ENCODE measurements around the gene CHST11. TPM values are rescaled to one million over a fixed set of nuclear protein-coding genes. Genes with fewer than 3 reads are reported as not detected.

CHST11 gene
- total RNA-seq, 1 experiment from 2014 or later = 6.7 TPM

DNA sequence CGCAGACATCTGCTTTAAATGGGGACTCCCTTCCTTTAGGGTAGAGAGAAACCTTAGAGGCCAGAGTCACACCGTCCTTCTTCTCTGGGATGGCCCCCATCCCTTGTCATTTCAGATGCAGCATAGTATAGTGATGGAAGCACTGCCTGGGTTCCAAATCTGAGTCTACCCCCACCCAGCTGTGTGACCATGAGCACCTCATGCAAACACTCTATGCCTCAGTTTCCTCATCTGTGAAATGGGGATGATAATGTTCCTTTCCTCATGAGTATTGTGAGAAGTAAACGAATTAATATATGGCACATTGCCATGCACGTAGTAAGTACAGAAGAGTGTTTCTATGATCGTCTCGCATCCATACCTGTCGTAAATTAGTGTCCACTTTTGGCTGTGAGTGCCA, 259.4 kb downstream of the CHST11 start:
- no peaks in the 10 kb centered on the region for H3K79me1 ChIP-seq (ENCODE audit: insufficient read depth, low read depth, low read length, poor library complexity, severe bottlenecking)
- Mint-ChIP-seq H3K27me3 (ENCODE audit: low read depth) (no peaks in the 10 kb centered on the region), H3K4me1 (peaks cover 34 to 53% of the 10 kb centered on the region in 2 experiments), H3K4me3 (no peak overlapping the region), H3K9me3 (no peaks in the 10 kb centered on the region), H3K36me3 (ENCODE audit: insufficient read depth in 1 of 3, low read depth in 3 of 3) (no peaks in the 10 kb centered on the region), H3K27ac (no peak overlapping the region)
- H2BK120ac ChIP-seq (ENCODE audit: low read depth, low read length, poor library complexity, severe bottlenecking) = no peak overlapping the region
- H2BK5ac ChIP-seq (ENCODE audit: insufficient read length, low read length) = no peak overlapping the region
- H3K23me2 ChIP-seq (ENCODE audit: insufficient read length, low read depth, low read length, poor library complexity, severe bottlenecking) = no peaks in the 10 kb centered on the region
- no peak overlapping the region for H4K5ac ChIP-seq (ENCODE audit: insufficient read length, low read depth, low read length)
- no peak overlapping the region for H3K9ac ChIP-seq (ENCODE audit: extremely low read depth, insufficient read length, low read length)
- no peaks in the 10 kb centered on the region for H3K27me3 ChIP-seq (ENCODE audit: insufficient read depth, low read length)
- no peak overlapping the region for H4K91ac ChIP-seq (ENCODE audit: insufficient read length, low read depth, low read length)
- H4K20me1 ChIP-seq (ENCODE audit: control insufficient read depth, insufficient read depth, insufficient read length) = no peaks in the 10 kb centered on the region
- no peaks in the 10 kb centered on the region for H3K9me3 ChIP-seq (ENCODE audit: control insufficient read depth, low read depth, low read length)
- no peaks in the 10 kb centered on the region for H3K79me2 ChIP-seq (ENCODE audit: insufficient read depth, low read length)
- H3K56ac ChIP-seq (ENCODE audit: insufficient read length, low read depth, low read length) = no peak overlapping the region
- TF ChIP-seq, protein P1, sequence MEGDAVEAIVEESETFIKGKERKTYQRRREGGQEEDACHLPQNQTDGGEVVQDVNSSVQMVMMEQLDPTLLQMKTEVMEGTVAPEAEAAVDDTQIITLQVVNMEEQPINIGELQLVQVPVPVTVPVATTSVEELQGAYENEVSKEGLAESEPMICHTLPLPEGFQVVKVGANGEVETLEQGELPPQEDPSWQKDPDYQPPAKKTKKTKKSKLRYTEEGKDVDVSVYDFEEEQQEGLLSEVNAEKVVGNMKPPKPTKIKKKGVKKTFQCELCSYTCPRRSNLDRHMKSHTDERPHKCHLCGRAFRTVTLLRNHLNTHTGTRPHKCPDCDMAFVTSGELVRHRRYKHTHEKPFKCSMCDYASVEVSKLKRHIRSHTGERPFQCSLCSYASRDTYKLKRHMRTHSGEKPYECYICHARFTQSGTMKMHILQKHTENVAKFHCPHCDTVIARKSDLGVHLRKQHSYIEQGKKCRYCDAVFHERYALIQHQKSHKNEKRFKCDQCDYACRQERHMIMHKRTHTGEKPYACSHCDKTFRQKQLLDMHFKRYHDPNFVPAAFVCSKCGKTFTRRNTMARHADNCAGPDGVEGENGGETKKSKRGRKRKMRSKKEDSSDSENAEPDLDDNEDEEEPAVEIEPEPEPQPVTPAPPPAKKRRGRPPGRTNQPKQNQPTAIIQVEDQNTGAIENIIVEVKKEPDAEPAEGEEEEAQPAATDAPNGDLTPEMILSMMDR (conservative IDR thresholded peaks at IDR 0.05) = no peak
- peaks cover 7% of the 10 kb centered on the region; the same call in 1 of the 2 replicates for H3K4me1 ChIP-seq (ENCODE audit: insufficient read depth, low read length)
- no peak overlapping the region for H2BK12ac ChIP-seq (ENCODE audit: insufficient read length, low read depth, low read length)
- no peak overlapping the region for H2AFZ ChIP-seq (ENCODE audit: low read length)
- no peak overlapping the region for H3K23ac ChIP-seq (ENCODE audit: insufficient read length, low read depth, low read length)
- H4K8ac ChIP-seq (replicated peaks; ENCODE audit: insufficient read length, low read depth, low read length) = no peak overlapping the region
- H2AK5ac ChIP-seq (ENCODE audit: insufficient read length, low read length) = no peak overlapping the region
- H3K4ac ChIP-seq (ENCODE audit: low read depth, low read length) = no peak overlapping the region
- H2BK15ac ChIP-seq (ENCODE audit: low read depth, low read length) = no peak overlapping the region
- no peak overlapping the region for H3K4me2 ChIP-seq (ENCODE audit: insufficient read depth, insufficient read length, low read length)
- H3T11ph ChIP-seq (ENCODE audit: low read length) = no peak overlapping the region
- H3K14ac ChIP-seq (ENCODE audit: insufficient read depth, low read length) = no peak overlapping the region
- H3K18ac ChIP-seq (ENCODE audit: insufficient read length, low read depth, low read length) = no peak overlapping the region
- no CpG with 5 or more reads among the region's 7 CpGs for WGBS (ENCODE audit: extremely low coverage, insufficient read length, low lambda C conversion rate)
- no peak for DNase-seq
- no peak overlapping the region for H3K27ac ChIP-seq (ENCODE audit: insufficient read length, low read depth, low read length)
- no peak overlapping the region for H2BK20ac ChIP-seq (ENCODE audit: low read depth, low read length, poor library complexity, severe bottlenecking)
